ENCODE data around the gene ERP29.

ERP29 gene

DNA sequence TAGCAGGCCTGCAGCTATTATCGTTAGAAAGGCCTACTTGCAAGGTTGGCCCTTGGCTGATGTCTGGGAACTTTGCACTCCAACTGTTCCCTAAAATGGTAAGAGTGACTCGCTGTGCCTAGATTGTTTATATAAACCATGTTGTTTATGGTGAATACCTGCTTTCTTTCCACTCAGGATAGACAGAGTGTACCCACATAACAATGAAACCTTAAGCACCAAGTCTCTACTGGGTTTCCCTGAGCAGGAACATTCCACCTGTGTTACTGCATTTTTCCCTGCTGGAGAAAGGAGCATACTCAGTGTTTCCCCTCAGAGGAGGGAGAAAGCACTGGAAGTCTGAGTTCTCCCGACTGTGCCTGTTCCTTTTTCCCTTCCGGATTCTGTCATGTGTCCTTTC is 32.8 kb downstream of the ERP29 start:
- H3K4me1 ChIP-seq (ENCODE audit: control insufficient read depth, insufficient read depth, low read length), result no peaks in the 10 kb centered on the region
- no peak overlapping the region for H3K27ac ChIP-seq (ENCODE audit: low read depth, low read length)
- H3K4me3 ChIP-seq (ENCODE audit: low read depth, low read length), result no peak overlapping the region
- H3K9ac ChIP-seq (ENCODE audit: low read depth, low read length), result no peak overlapping the region
- H3K9me3 ChIP-seq (ENCODE audit: control insufficient read depth, insufficient read depth, low read length), result no peaks in the 10 kb centered on the region
- H3K36me3 ChIP-seq (ENCODE audit: control insufficient read depth, insufficient read depth, low read length), result peaks cover 97% of the 10 kb centered on the region
- no peaks in the 10 kb centered on the region for H3K27me3 ChIP-seq (ENCODE audit: control insufficient read depth, insufficient read depth, low read length)

GRCh38 chr12:112049351-112049750 is 36.1 kb downstream of the ERP29 start:
- Histone ChIP-seq H3K4me3 (ENCODE audit: low read depth, low read length) (no peak overlapping the region), H3K27me3 (ENCODE audit: control insufficient read depth, insufficient read depth, low read length) (no peaks in the 10 kb centered on the region), H3K9ac (ENCODE audit: low read depth, low read length) (no peak overlapping the region), H3K36me3 (ENCODE audit: control insufficient read depth, insufficient read depth, low read length) (peaks cover 98% of the 10 kb centered on the region), H3K9me3 (ENCODE audit: control insufficient read depth, insufficient read depth, low read length) (no peaks in the 10 kb centered on the region), H3K4me1 (ENCODE audit: control insufficient read depth, insufficient read depth, low read length) (no peaks in the 10 kb centered on the region), H3K27ac (ENCODE audit: low read depth, low read length) (no peak overlapping the region)

DNA sequence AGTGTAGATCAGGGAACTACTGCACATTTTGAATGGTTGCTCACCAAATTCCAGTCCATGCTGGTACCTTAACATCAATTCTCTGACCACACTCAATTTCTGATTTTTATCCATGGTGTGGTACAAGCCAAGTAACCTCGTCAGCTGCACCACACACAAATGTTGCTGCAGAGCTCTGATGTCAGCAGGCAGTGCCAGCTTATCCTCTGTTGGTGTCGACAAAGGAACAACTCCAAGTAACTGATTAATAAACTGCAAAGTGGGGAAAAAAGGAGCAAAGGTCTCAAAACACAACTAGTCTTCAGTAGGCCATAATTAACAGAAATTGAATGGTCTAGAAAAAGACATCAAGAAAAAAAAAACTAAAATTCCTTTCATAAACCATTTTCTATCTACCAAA is 47.9 kb downstream of the ERP29 start:
- no peaks in the 10 kb centered on the region for H3K4me1 ChIP-seq (ENCODE audit: control insufficient read depth, insufficient read depth, low read length)
- no peaks in the 10 kb centered on the region for H3K27me3 ChIP-seq (ENCODE audit: control insufficient read depth, insufficient read depth, low read length)
- H3K9ac ChIP-seq (ENCODE audit: low read depth, low read length), result no peak overlapping the region
- H3K4me3 ChIP-seq (ENCODE audit: low read depth, low read length), result no peak overlapping the region
- no peaks in the 10 kb centered on the region for H3K9me3 ChIP-seq (ENCODE audit: control insufficient read depth, insufficient read depth, low read length)
- H3K27ac ChIP-seq (ENCODE audit: low read depth, low read length), result no peak overlapping the region
- peaks cover 93% of the 10 kb centered on the region for H3K36me3 ChIP-seq (ENCODE audit: control insufficient read depth, insufficient read depth, low read length)

DNA sequence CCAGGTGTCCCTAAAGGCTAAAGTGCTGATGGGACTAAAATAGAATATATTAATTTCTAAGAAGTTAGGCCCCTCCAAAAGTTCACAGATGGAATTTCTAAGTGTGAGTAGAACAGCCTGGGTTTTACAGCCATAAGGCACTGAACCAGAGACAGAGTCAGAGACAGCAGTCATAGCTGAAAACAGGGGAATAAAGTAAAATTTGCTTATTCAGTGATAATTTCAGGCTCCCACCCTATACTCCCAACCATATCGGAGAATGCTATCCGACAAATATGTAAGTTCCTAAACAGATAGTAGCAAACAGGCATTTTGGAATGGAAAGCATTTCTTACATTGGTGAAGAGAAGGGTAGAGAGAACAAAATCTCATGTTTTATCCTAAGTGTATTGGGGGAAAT is 50.0 kb downstream of the ERP29 start:
- no peaks in the 10 kb centered on the region for H3K4me1 ChIP-seq (ENCODE audit: control insufficient read depth, insufficient read depth, low read length)
- H3K27ac ChIP-seq (ENCODE audit: low read depth, low read length), result no peak overlapping the region
- no peaks in the 10 kb centered on the region for H3K27me3 ChIP-seq (ENCODE audit: control insufficient read depth, insufficient read depth, low read length)
- H3K9ac ChIP-seq (ENCODE audit: low read depth, low read length), result no peak overlapping the region
- H3K9me3 ChIP-seq (ENCODE audit: control insufficient read depth, insufficient read depth, low read length), result no peaks in the 10 kb centered on the region
- no peak overlapping the region for H3K4me3 ChIP-seq (ENCODE audit: low read depth, low read length)
- peaks cover 95% of the 10 kb centered on the region for H3K36me3 ChIP-seq (ENCODE audit: control insufficient read depth, insufficient read depth, low read length)

GRCh38 chr12:112066566-112066965 is 53.3 kb downstream of the ERP29 start:
- Histone ChIP-seq H3K4me3 (ENCODE audit: low read depth, low read length) (no peak overlapping the region), H3K36me3 (ENCODE audit: control insufficient read depth, insufficient read depth, low read length) (peaks cover 94% of the 10 kb centered on the region), H3K9me3 (ENCODE audit: control insufficient read depth, insufficient read depth, low read length) (no peaks in the 10 kb centered on the region), H3K27me3 (ENCODE audit: control insufficient read depth, insufficient read depth, low read length) (no peaks in the 10 kb centered on the region), H3K9ac (ENCODE audit: low read depth, low read length) (no peak overlapping the region), H3K4me1 (ENCODE audit: control insufficient read depth, insufficient read depth, low read length) (no peaks in the 10 kb centered on the region), H3K27ac (ENCODE audit: low read depth, low read length) (no peak overlapping the region)
